WERI-Rb-1 (cell line): ENCODE data around the gene CCDC85B.
"Not testable (repeated sequence)": the region's sequence is repeated elsewhere in the genome, so short reads cannot be mapped to it uniquely, and the experiment has no call there.

Experiments
- DNase-seq: peaks from one replicate; pipeline ENCODE4 v3.0.0-alpha.2; 2020
- H3K27ac ChIP-seq: fragments of 250-450 bp; sonication (Bioruptor Pico); 2 replicates; pipeline ENCODE4 v1.5.1; 2020; ENCODE audit warnings: mild to moderate bottlenecking, moderate library complexity
- H3K27me3 ChIP-seq: fragments of 250-450 bp; sonication (Bioruptor Pico); 2 replicates; pipeline ENCODE4 v1.5.1; 2021; ENCODE audit warnings: mild to moderate bottlenecking, low read depth, moderate library complexity; ENCODE audit not compliant: insufficient read depth, severe bottlenecking
- H3K36me3 ChIP-seq: fragments of 250-450 bp; sonication (Bioruptor Pico); 2 replicates; pipeline ENCODE4 v1.5.1; 2020; ENCODE audit warnings: mild to moderate bottlenecking, moderate library complexity
- H3K4me3 ChIP-seq: 2 replicates; pipeline ENCODE4 v1.5.1; 2011; ENCODE audit warnings: low read depth, mild to moderate bottlenecking, control low read depth, low read length
- H3K9me3 ChIP-seq: fragments of 250-450 bp; sonication (Bioruptor Pico); 2 replicates; pipeline ENCODE4 v1.5.1; 2021; ENCODE audit warnings: mild to moderate bottlenecking, moderate library complexity; ENCODE audit not compliant: severe bottlenecking
- TF ChIP-seq, protein P1 (sequence below): IDR thresholded peaks from 2 replicates; pipeline ENCODE4 v1.5.1; 2011; ENCODE audit warnings: low read depth, mild to moderate bottlenecking, control low read depth, inconsistent platforms, low read length

Gene CCDC85B

DNA sequence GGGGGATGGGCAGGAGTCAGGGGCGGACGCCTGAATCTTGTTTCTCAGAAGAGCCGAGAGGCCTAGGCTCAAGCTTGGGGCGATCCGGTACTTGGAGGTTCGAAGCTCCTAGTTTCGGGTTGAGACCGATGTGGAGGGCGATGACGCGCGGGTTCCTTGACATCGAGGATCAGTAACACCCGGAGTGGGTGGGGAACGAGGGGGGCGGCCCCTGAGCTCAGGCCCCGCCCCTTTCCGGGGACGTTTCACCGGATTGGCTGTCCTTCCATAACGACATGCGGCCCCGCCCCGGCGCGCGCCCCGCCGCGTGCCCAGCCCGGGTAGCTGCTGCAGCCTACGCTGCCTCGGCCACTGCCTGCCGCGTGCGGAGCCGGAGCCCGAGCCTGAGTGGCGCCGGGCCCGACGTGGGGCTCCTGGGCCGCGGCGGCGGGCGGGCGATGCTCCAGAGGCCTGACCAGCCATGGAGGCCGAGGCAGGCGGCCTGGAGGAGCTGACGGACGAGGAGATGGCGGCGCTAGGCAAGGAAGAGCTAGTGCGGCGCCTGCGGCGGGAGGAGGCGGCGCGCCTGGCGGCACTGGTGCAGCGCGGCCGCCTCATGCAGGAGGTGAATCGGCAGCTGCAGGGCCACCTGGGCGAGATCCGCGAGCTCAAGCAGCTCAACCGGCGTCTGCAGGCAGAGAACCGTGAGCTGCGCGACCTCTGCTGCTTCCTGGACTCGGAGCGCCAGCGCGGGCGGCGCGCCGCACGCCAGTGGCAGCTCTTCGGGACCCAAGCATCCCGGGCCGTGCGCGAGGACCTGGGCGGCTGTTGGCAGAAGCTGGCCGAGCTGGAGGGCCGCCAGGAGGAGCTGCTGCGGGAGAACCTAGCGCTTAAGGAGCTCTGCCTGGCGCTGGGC lies at the start of gene CCDC85B:
Gene CCDC85B, plus strand, starts transcription at position 350 of the 895 bp plus-strand sequence. Its CDS starts 111 bp downstream, at position 461.
- no peaks in the 10 kb centered on the region for H3K27me3 ChIP-seq
- peak; percentile 97 for DNase-seq
- no peaks in the 10 kb centered on the region for H3K9me3 ChIP-seq
- H3K36me3 ChIP-seq = peaks cover 16% of the 10 kb centered on the region
- TF ChIP-seq, protein P1, sequence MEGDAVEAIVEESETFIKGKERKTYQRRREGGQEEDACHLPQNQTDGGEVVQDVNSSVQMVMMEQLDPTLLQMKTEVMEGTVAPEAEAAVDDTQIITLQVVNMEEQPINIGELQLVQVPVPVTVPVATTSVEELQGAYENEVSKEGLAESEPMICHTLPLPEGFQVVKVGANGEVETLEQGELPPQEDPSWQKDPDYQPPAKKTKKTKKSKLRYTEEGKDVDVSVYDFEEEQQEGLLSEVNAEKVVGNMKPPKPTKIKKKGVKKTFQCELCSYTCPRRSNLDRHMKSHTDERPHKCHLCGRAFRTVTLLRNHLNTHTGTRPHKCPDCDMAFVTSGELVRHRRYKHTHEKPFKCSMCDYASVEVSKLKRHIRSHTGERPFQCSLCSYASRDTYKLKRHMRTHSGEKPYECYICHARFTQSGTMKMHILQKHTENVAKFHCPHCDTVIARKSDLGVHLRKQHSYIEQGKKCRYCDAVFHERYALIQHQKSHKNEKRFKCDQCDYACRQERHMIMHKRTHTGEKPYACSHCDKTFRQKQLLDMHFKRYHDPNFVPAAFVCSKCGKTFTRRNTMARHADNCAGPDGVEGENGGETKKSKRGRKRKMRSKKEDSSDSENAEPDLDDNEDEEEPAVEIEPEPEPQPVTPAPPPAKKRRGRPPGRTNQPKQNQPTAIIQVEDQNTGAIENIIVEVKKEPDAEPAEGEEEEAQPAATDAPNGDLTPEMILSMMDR = peak; percentile 30; the same call in 1 of the 2 replicates
- H3K4me3 ChIP-seq = peak within 1 kb of the TSS; percentile 87
- H3K27ac ChIP-seq = peak within 1 kb of the TSS; percentile 86

DNA sequence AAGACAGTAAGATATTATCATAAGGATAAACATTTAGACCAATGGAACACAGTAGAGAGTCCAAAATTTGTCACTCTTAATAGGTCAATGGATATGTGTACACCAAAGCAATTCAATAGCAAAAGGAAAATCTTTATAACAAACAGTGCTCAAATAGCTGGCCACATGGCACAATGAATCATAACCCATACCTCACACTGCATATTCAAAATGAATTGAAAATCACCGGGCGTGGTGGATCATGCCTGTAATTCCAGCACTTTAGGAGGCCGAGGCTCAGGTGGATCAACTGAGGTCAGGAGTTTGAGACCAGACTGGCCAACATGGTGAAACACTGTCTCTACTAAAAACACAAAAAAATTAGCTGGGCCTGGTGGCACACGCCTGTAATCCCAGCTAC lies 48.3 kb upstream of the CCDC85B start:
- Histone ChIP-seq H3K36me3 (no peaks in the 10 kb centered on the region), H3K27me3 (no peaks in the 10 kb centered on the region), H3K27ac (no peak overlapping the region), H3K9me3 (no peaks in the 10 kb centered on the region), H3K4me3 (no peak overlapping the region)
- TF ChIP-seq, protein P1 = no peak
- no peak for DNase-seq

DNA sequence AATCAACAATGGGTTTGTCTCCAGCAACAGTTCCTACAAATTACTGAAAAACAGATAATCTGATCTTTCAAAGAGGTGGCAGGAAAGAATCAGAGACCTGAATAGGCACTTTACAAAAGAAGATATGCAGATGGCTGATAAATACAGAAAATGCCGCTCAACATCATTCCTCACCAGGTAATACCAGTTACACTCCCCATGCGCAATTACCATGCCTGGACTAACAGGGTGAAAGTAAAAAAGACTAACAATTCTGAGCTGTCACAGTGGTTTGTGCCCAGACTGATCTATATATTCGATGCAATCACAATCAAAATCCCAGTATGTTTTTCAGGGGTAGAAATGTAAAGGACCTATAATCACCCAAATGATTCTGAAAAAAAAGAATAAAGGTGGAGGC lies 46.7 kb upstream of the CCDC85B start:
- H3K27me3 ChIP-seq = no peaks in the 10 kb centered on the region
- TF ChIP-seq, protein P1 = no peak
- DNase-seq = no peak
- H3K9me3 ChIP-seq = no peaks in the 10 kb centered on the region
- no peak overlapping the region for H3K27ac ChIP-seq
- no peaks in the 10 kb centered on the region for H3K36me3 ChIP-seq
- no peak overlapping the region for H3K4me3 ChIP-seq

DNA sequence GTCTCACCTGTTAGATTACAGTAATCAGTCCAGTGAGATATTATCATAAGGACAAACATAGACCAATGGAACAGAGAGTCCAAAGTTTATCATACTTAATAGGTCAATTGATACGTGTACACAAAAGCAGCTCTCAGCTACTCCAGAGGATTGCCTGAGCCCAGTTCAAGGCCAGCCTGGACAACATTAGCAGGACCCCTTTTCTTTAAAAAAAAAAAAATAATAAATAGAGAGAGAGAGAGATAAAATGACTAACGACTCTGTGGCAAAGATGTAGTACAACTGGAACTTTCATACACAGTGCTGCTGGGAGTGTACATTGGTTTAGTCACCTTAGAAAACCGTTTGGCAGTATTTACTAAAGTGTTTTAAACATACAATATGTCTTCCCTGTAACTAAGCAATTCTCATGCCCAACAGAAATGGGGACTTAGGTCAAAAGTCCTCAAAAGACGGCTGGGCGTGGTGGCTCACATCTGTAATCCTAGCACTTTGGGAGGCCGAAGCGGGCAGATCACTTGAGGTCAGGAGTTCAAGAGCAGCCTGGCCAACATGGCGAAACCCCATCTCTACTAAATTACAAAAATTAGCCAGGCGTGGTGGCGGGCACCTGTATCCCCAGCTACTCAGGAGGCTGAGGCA lies 46.1 kb upstream of the CCDC85B start:
- H3K9me3 ChIP-seq = no peaks in the 10 kb centered on the region
- no peak for DNase-seq
- H3K4me3 ChIP-seq = no peak overlapping the region
- no peak overlapping the region for H3K27ac ChIP-seq
- H3K36me3 ChIP-seq = no peaks in the 10 kb centered on the region
- no peaks in the 10 kb centered on the region for H3K27me3 ChIP-seq
- TF ChIP-seq, protein P1 = no peak

DNA sequence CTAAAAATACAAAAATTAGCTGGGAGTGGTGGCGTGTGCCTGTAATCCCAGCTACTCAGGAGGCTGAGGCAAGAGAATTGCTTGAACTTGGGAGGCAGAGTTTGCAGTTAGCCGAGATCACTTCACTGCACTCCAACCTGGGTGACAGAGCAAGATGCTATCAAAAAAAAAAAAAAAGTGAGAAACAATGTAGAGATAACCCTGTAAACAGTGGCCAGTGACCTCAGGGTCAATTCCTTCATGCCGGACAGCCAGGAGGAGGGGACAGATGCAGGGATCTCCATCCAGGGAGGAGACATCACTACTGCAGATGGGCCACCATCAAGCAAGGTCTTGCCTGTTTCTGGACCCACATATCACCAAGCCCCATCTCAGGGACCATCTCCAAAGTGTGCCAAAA lies 42.7 kb upstream of the CCDC85B start:
- peaks cover 20% of the 10 kb centered on the region for H3K36me3 ChIP-seq
- no peak for DNase-seq
- no peak overlapping the region for H3K27ac ChIP-seq
- TF ChIP-seq, protein P1 = no peak
- peaks cover 5% of the 10 kb centered on the region for H3K9me3 ChIP-seq
- no peak overlapping the region for H3K4me3 ChIP-seq
- H3K27me3 ChIP-seq = no peaks in the 10 kb centered on the region

DNA sequence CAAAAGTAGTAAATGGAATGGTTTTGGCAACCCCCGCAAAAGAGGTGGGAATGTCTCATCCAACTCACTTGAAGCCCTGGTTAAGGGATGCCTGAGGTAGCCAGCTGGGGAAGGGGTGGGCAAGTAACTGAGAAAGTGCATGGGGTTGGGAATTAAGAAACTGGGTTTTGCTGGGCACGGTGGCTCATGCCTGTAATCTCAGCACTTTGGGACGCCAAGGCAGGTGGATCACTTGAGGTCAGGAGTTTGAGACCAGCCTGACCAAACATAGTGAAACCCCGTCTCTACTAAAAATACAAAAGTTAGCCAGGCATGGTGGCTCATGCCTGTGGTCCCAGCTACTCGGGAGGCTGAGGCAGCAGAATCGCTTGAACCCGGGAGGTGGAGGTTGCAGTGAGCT lies 41.8 kb upstream of the CCDC85B start:
- not testable (repeated sequence) for H3K27me3 ChIP-seq, H3K4me3 ChIP-seq, H3K9me3 ChIP-seq, H3K27ac ChIP-seq, DNase-seq
- H3K36me3 ChIP-seq = peaks cover 29% of the 10 kb centered on the region
